H1 (cell line): ENCODE measurements around the gene AP1S3.

Experiments
- BRCA1 ChIP-seq: IDR thresholded peaks from 2 replicates; pipeline ENCODE4 v1.6.1; 2012; ENCODE audit warnings: low read depth, low read length, improper control_type of control experiment
- CTCF ChIP-seq, 3 experiments: IDR thresholded peaks; 1 replicate in 2 of 3; 2 replicates in 1 of 3; pipeline versions ENCODE4 v1.5.1 to v1.6.1; 2011; ENCODE audit warnings: low read length in 3 of 3, mild to moderate bottlenecking in 3 of 3, inconsistent platforms in 2 of 3, low read depth in 1 of 3, moderate library complexity in 1 of 3; ENCODE audit not compliant: insufficient read depth in 1 of 3; ENCODE audit errors: control extremely low read depth in 1 of 3
- HDAC6 ChIP-seq: IDR thresholded peaks from one replicate; pipeline ENCODE4 v1.7.1; 2012; ENCODE audit warnings: low read depth, mild to moderate bottlenecking, inconsistent platforms, low read length, moderate library complexity
- POLR2A ChIP-seq, 2 experiments: IDR thresholded peaks; 1 replicate in 1 of 2; 2 replicates in 1 of 2; pipeline ENCODE4 v1.6.1; 2011; ENCODE audit warnings: low read depth in 2 of 2, low read length in 2 of 2, mild to moderate bottlenecking in 2 of 2; ENCODE audit errors: control extremely low read depth in 1 of 2
- POLR2AphosphoS5 ChIP-seq: IDR thresholded peaks from 2 replicates; pipeline ENCODE4 v1.6.1; 2011; ENCODE audit warnings: low read depth, low read length
- RFX5 ChIP-seq: IDR thresholded peaks from 2 replicates; pipeline ENCODE4 v1.6.1; 2011; ENCODE audit warnings: low read depth, low read length, improper control_type of control experiment, borderline replicate concordance
- SIN3A ChIP-seq, 2 experiments: IDR thresholded peaks in 1 of 2; conservative IDR thresholded peaks in 1 of 2; 2 replicates each; pipeline ENCODE4 v1.6.1; 2011 to 2012; ENCODE audit warnings: low read length in 2 of 2, improper control_type of control experiment in 1 of 2, low read depth in 1 of 2, mild to moderate bottlenecking in 1 of 2
- SP1 ChIP-seq: IDR thresholded peaks from 2 replicates; pipeline ENCODE4 v1.6.1; 2011; ENCODE audit warnings: low read depth, low read length
- SUZ12 ChIP-seq: fragments of 200-600 bp; sonication (generic); IDR thresholded peaks from 2 replicates; pipeline ENCODE4 v1.6.1; 2012; ENCODE audit warnings: mild to moderate bottlenecking, inconsistent platforms, low read length, moderate library complexity, mixed read lengths
- TCF12 ChIP-seq: IDR thresholded peaks from 2 replicates; pipeline ENCODE4 v1.6.1; 2011; ENCODE audit warnings: low read depth, mild to moderate bottlenecking, low read length
- YY1 ChIP-seq: IDR thresholded peaks from 2 replicates; pipeline ENCODE4 v1.6.1; 2011; ENCODE audit warnings: low read depth, mild to moderate bottlenecking, low read length
- ZNF274 ChIP-seq: IDR thresholded peaks from 2 replicates; pipeline ENCODE4 v1.7.0; 2012; ENCODE audit warnings: low read length, borderline replicate concordance; ENCODE audit errors: extremely low read depth

GRCh38 chr2:223873672-223874071 lies 36.3 kb upstream of the AP1S3 start:
- TF ChIP-seq BRCA1, result no peak
- no peak for TF ChIP-seq SUZ12
- no peak for TF ChIP-seq CTCF (IDR thresholded peaks at IDR 0.05; ENCODE audit: control extremely low read depth in 1 of 3, insufficient read depth in 1 of 3, low read depth in 1 of 3, low read length in 3 of 3)
- TF ChIP-seq SP1, result no peak
- TF ChIP-seq POLR2AphosphoS5, result 0 out of 2 replicates have a peak, but pooled peaks have one; percentile 35
- TF ChIP-seq SIN3A (conservative IDR thresholded peaks at IDR 0.05 in 1 of 2, IDR thresholded peaks at IDR 0.05 in 1 of 2; ENCODE audit: low read depth in 1 of 2, low read length in 2 of 2), result no peak
- TF ChIP-seq RFX5, result no peak
- no peak for TF ChIP-seq POLR2A (IDR thresholded peaks at IDR 0.05; ENCODE audit: control extremely low read depth in 1 of 2, low read depth in 2 of 2, low read length in 2 of 2)
- TF ChIP-seq HDAC6, result no peak
- TF ChIP-seq TCF12, result no peak
- TF ChIP-seq YY1, result no peak
- no peak for TF ChIP-seq ZNF274
